HCT116 (cell line): ENCODE results near the gene ATP8A2.

Experiments
- EGR1 ChIP-seq: IDR thresholded peaks from 2 replicates; pipeline ENCODE4 v1.6.1; 2012; ENCODE audit warnings: low read depth
- EZH2 ChIP-seq: fragments of 200-600 bp; sonication (generic); IDR thresholded peaks from 2 replicates; pipeline ENCODE4 v1.6.1; 2017; ENCODE audit warnings: antibody characterized with exemption, mixed run types
- POLR2A ChIP-seq: IDR thresholded peaks from 2 replicates; pipeline ENCODE4 v1.7.0; 2011; ENCODE audit warnings: borderline replicate concordance; ENCODE audit not compliant: insufficient read depth, insufficient read length; ENCODE audit errors: extremely low read depth
- POLR2AphosphoS5 ChIP-seq: IDR thresholded peaks from 2 replicates; pipeline ENCODE4 v1.6.1; 2011; ENCODE audit warnings: mild to moderate bottlenecking, low read depth, low read length, moderate library complexity

DNA sequence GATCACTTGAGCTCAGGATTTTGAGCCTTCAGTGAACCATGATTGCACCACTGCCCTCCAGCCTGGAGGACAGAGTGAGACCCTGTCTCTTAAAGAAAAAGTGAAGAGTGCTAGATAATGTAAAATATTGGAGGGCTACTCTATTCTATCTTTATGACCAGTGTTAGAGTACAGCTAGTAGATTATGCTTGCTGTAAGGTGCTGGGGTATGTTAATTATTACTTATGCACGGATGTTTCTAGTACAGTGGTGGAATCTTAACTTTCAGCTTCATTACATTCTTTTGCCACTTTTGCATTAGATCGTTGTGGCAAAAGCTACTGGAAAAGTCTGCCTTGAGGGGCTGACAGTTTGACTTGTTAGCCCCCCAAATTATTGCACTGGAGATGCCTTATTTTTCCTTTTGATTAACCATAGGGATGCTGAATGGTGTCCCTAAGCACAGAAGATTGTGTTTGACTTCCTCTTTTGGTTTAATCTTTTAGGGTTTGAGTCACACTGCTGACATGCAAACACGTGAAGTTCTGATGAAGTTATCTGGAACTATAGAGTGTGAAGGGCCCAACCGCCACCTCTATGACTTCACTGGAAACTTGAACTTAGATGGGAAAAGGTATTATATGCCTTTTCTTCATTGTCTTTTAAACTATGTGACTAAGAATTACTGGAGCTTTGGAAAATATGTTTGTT, 169.8 kb downstream of the ATP8A2 start:
- TF ChIP-seq EGR1 (no peak), EZH2 (no peak), POLR2A (no peak), POLR2AphosphoS5 (no peak)
